ENCODE data around the gene PKP1. TPM values are rescaled to one million over a fixed set of nuclear protein-coding genes. Genes with fewer than 3 reads are reported as not detected.
A peak's percentile ranks its signal among the peaks of the same experiment; 100 is the strongest.

PKP1 gene
- total and polyA plus RNA-seq, 4 experiments from 2014 or later = not detected

- no peak overlapping the region for H3K27ac ChIP-seq (ENCODE audit: low read depth, low read length)
- no peaks in the 10 kb centered on the region for H3K36me3 Mint-ChIP-seq
- no peak overlapping the region for H3K4me3 Mint-ChIP-seq
- H3K4me1 Mint-ChIP-seq = no peaks in the 10 kb centered on the region
- POLR2A ChIA-PET (ENCODE audit: partially characterized antibody) = no interaction called here
- no peak overlapping the region for H3K27ac Mint-ChIP-seq
- peaks cover 10 to 18% of the 10 kb centered on the region in 2 donors for H3K27me3 Mint-ChIP-seq
- CTCF ChIA-PET (ENCODE audit: partially characterized antibody) = no interaction called here
- no peaks in the 10 kb centered on the region for H3K9me3 ChIP-seq (ENCODE audit: control insufficient read depth in 1 of 2, low read length in 2 of 2)
- H3K36me3 ChIP-seq (ENCODE audit: insufficient read depth, low read length) = no peaks in the 10 kb centered on the region
- no peaks in the 10 kb centered on the region for H3K27me3 ChIP-seq (ENCODE audit: insufficient read depth, low read length)
- intact Hi-C loops (cut with micrococcal nuclease) = no loop called here
- DNase-seq = no peak
- no peaks in the 10 kb centered on the region for H3K4me1 ChIP-seq (ENCODE audit: insufficient read depth, low read length)
- H3K9me3 Mint-ChIP-seq = no peaks in the 10 kb centered on the region
- no peak overlapping the region for H3K4me3 ChIP-seq (ENCODE audit: low read length in 2 of 2)
Observed at GRCh38 chr1:201300641-201301040, 17.3 kb downstream of the PKP1 start.

DNA sequence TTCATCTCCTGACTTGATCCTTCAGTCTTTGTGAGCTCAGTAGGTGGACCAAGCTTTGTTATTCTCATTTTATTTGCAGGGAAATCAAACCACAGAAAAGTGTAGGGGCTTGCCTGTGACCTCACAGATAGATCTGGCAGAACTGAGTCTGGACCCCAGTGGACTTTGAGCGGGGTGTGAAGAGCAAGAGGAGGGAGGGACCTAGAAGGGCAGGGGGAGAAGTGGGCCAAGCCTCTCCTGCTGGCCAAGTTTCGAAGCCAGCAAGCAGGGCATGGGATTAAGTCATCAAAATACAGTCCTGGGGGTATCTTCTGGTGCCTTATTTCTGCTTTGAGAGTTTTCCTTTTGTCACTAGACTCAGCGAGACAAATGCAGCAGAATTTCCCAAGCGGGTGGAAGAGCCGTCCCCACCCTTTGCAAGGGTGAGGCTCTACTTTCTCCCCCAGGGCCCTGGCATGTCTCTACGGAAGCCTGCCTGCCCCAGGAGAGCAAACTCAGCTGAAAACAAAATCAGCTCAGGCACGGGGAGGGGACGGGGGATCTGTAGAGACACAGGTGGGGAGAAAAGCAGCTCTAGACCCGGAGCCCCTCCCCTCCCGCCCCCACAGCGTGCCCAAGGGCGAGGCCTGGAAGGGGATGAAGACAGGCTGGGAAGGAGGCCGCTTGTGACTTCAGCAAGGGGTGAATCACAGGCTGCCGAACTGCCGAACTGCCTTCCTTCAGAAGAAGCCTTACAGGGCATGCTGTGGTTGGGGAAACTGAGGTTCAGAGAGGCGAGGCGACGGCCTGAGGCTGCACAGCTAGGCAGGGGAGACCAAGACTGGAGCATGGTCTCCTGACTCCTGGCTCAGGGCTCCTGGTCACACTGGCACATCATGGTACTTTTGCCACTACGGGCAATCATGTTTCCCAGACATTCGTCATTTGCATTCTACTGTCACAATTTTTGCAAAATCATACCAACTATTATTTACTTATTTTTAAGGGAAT lies 19.2 kb downstream of the PKP1 start:
- Mint-ChIP-seq H3K9me3 (no peaks in the 10 kb centered on the region), H3K36me3 (no peaks in the 10 kb centered on the region), H3K4me1 (no peaks in the 10 kb centered on the region), H3K27me3 (peaks cover 6 to 16% of the 10 kb centered on the region in 2 donors), H3K27ac (no peak overlapping the region), H3K4me3 (no peak overlapping the region)
- intact Hi-C loops (cut with micrococcal nuclease) = no loop called here
- no peak overlapping the region for H3K4me3 ChIP-seq (ENCODE audit: low read length in 2 of 2)
- H3K9me3 ChIP-seq (ENCODE audit: control insufficient read depth in 1 of 2, low read length in 2 of 2) = no peaks in the 10 kb centered on the region
- no peak overlapping the region for H3K27ac ChIP-seq (ENCODE audit: low read depth, low read length)
- POLR2A ChIA-PET (ENCODE audit: partially characterized antibody) = no interaction called here
- no peak for DNase-seq
- no peaks in the 10 kb centered on the region for H3K36me3 ChIP-seq (ENCODE audit: insufficient read depth, low read length)
- H3K4me1 ChIP-seq (ENCODE audit: insufficient read depth, low read length) = no peaks in the 10 kb centered on the region
- CTCF ChIA-PET (ENCODE audit: partially characterized antibody) = interaction anchor here (1.1 to 1.2 kb wide), 2 partner anchors 48 to 67 kb away, joined by 3 to 4 read pairs; no protein-coding TSS in a partner anchor
- no peaks in the 10 kb centered on the region for H3K27me3 ChIP-seq (ENCODE audit: insufficient read depth, low read length)

- H3K36me3 ChIP-seq (ENCODE audit: insufficient read depth, low read length) = no peaks in the 10 kb centered on the region
- no peak overlapping the region for H3K4me3 ChIP-seq (ENCODE audit: low read length in 2 of 2)
- Mint-ChIP-seq H3K4me3 (no peak overlapping the region), H3K36me3 (no peaks in the 10 kb centered on the region), H3K27me3 (peaks cover 10 to 17% of the 10 kb centered on the region in 2 donors), H3K27ac (no peak overlapping the region), H3K4me1 (no peaks in the 10 kb centered on the region), H3K9me3 (no peaks in the 10 kb centered on the region)
- H3K27me3 ChIP-seq (ENCODE audit: insufficient read depth, low read length) = no peaks in the 10 kb centered on the region
- ChIA-PET CTCF (ENCODE audit: partially characterized antibody) (interaction anchor here (1.1 to 1.2 kb wide), 2 partner anchors 49 to 65 kb away, joined by 3 to 4 read pairs; no protein-coding TSS in a partner anchor), POLR2A (ENCODE audit: partially characterized antibody) (no interaction called here)
- no peak overlapping the region for H3K27ac ChIP-seq (ENCODE audit: low read depth, low read length)
- intact Hi-C loops (cut with micrococcal nuclease) = no loop called here
- no peak for DNase-seq
- no peaks in the 10 kb centered on the region for H3K9me3 ChIP-seq (ENCODE audit: control insufficient read depth in 1 of 2, low read length in 2 of 2)
- H3K4me1 ChIP-seq (ENCODE audit: insufficient read depth, low read length) = no peaks in the 10 kb centered on the region
Observed at GRCh38 chr1:201304126-201304525, 20.8 kb downstream of the PKP1 start.

DNA sequence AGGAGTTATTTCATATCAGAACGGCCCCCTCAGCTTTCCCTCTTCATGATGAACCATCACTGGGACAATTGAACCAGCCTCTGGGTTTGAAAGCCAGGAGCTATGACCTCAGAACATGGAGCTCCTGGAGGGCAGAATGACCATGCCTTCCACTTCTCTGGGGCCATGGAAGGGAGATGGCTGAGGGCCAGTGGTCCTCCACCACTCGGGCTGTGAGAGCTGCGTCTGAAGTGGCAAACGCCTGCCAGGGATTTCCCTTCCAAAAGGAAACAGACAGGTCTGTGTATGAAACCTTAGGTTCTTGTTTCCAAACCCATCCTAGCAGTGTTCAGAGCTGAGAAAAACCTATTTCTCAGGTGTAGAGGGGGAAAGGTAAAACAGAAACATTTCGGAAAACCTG lies 22.5 kb downstream of the PKP1 start:
- Mint-ChIP-seq H3K4me1 (no peaks in the 10 kb centered on the region), H3K4me3 (no peak overlapping the region), H3K27ac (no peak overlapping the region), H3K9me3 (no peaks in the 10 kb centered on the region), H3K36me3 (no peaks in the 10 kb centered on the region), H3K27me3 (peaks cover 15 to 24% of the 10 kb centered on the region in 2 donors)
- H3K27ac ChIP-seq (ENCODE audit: low read depth, low read length) = no peak overlapping the region
- no peaks in the 10 kb centered on the region for H3K36me3 ChIP-seq (ENCODE audit: insufficient read depth, low read length)
- DNase-seq = no peak
- H3K27me3 ChIP-seq (ENCODE audit: insufficient read depth, low read length) = no peaks in the 10 kb centered on the region
- H3K4me3 ChIP-seq (ENCODE audit: low read length in 2 of 2) = no peak overlapping the region
- intact Hi-C loops (cut with micrococcal nuclease) = no loop called here
- ChIA-PET POLR2A (ENCODE audit: partially characterized antibody) (no interaction called here), CTCF (ENCODE audit: partially characterized antibody) (no interaction called here)
- H3K9me3 ChIP-seq (ENCODE audit: control insufficient read depth in 1 of 2, low read length in 2 of 2) = no peaks in the 10 kb centered on the region
- no peaks in the 10 kb centered on the region for H3K4me1 ChIP-seq (ENCODE audit: insufficient read depth, low read length)

- Mint-ChIP-seq H3K27ac (no peak overlapping the region), H3K27me3 (peaks cover 11 to 26% of the 10 kb centered on the region in 2 donors), H3K4me1 (no peaks in the 10 kb centered on the region), H3K4me3 (no peak overlapping the region), H3K9me3 (no peaks in the 10 kb centered on the region), H3K36me3 (no peaks in the 10 kb centered on the region)
- ChIA-PET POLR2A (ENCODE audit: partially characterized antibody) (no interaction called here), CTCF (ENCODE audit: partially characterized antibody) (no interaction called here)
- H3K4me1 ChIP-seq (ENCODE audit: insufficient read depth, low read length) = no peaks in the 10 kb centered on the region
- H3K27me3 ChIP-seq (ENCODE audit: insufficient read depth, low read length) = no peaks in the 10 kb centered on the region
- H3K27ac ChIP-seq (ENCODE audit: low read depth, low read length) = no peak overlapping the region
- DNase-seq = no peak
- no peaks in the 10 kb centered on the region for H3K9me3 ChIP-seq (ENCODE audit: control insufficient read depth in 1 of 2, low read length in 2 of 2)
- H3K36me3 ChIP-seq (ENCODE audit: insufficient read depth, low read length) = no peaks in the 10 kb centered on the region
- intact Hi-C loops (cut with micrococcal nuclease) = no loop called here
- no peak overlapping the region for H3K4me3 ChIP-seq (ENCODE audit: low read length in 2 of 2)
Observed at GRCh38 chr1:201307231-201307630, 23.9 kb downstream of the PKP1 start.

GRCh38 chr1:201307760-201308499 lies 24.6 kb downstream of the PKP1 start:
- POLR2A ChIA-PET (ENCODE audit: partially characterized antibody) = no interaction called here
- no peaks in the 10 kb centered on the region for H3K36me3 Mint-ChIP-seq
- CTCF ChIA-PET (ENCODE audit: partially characterized antibody) = interaction anchor here (1.1 kb wide), 1 partner anchor 19 kb away, joined by 3 read pairs; no protein-coding TSS in a partner anchor
- H3K4me1 Mint-ChIP-seq = no peaks in the 10 kb centered on the region
- Histone ChIP-seq H3K27me3 (ENCODE audit: insufficient read depth, low read length) (no peaks in the 10 kb centered on the region), H3K9me3 (ENCODE audit: control insufficient read depth in 1 of 2, low read length in 2 of 2) (no peaks in the 10 kb centered on the region), H3K4me3 (ENCODE audit: low read length in 2 of 2) (no peak overlapping the region), H3K4me1 (ENCODE audit: insufficient read depth, low read length) (no peaks in the 10 kb centered on the region), H3K36me3 (ENCODE audit: insufficient read depth, low read length) (no peaks in the 10 kb centered on the region), H3K27ac (ENCODE audit: low read depth, low read length) (no peak overlapping the region)
- intact Hi-C loops (cut with micrococcal nuclease) = no loop called here
- H3K27ac Mint-ChIP-seq = no peak overlapping the region
- H3K4me3 Mint-ChIP-seq = peak overlapping the region in 1 of 8 donors; percentile 6
- peaks cover 11 to 26% of the 10 kb centered on the region in 2 donors for H3K27me3 Mint-ChIP-seq
- H3K9me3 Mint-ChIP-seq = no peaks in the 10 kb centered on the region
- no peak for DNase-seq

- no peaks in the 10 kb centered on the region for H3K9me3 ChIP-seq (ENCODE audit: control insufficient read depth in 1 of 2, low read length in 2 of 2)
- ChIA-PET CTCF (ENCODE audit: partially characterized antibody) (no interaction called here), POLR2A (ENCODE audit: partially characterized antibody) (no interaction called here)
- intact Hi-C loops (cut with micrococcal nuclease) = no loop called here
- Mint-ChIP-seq H3K27ac (no peak overlapping the region), H3K4me1 (no peaks in the 10 kb centered on the region), H3K36me3 (no peaks in the 10 kb centered on the region), H3K27me3 (peaks cover 15 to 26% of the 10 kb centered on the region in 2 donors), H3K9me3 (no peaks in the 10 kb centered on the region), H3K4me3 (no peak overlapping the region)
- H3K4me1 ChIP-seq (ENCODE audit: insufficient read depth, low read length) = no peaks in the 10 kb centered on the region
- no peak overlapping the region for H3K27ac ChIP-seq (ENCODE audit: low read depth, low read length)
- DNase-seq = no peak
- H3K27me3 ChIP-seq (ENCODE audit: insufficient read depth, low read length) = no peaks in the 10 kb centered on the region
- H3K36me3 ChIP-seq (ENCODE audit: insufficient read depth, low read length) = no peaks in the 10 kb centered on the region
- H3K4me3 ChIP-seq (ENCODE audit: low read length in 2 of 2) = no peak overlapping the region
Observed at GRCh38 chr1:201309416-201309815, 26.1 kb downstream of the PKP1 start.

Measured in CD4-positive, alpha-beta memory T cell (primary cell).